Rectal smooth muscle tissue (tissue), 1 donor: Measurements from ENCODE around the gene RASSF5.

Source experiments
- H3K27ac ChIP-seq: one replicate; pipeline ENCODE4 v1.7.0; 2013; ENCODE audit warnings: low read depth, low read length, inconsistent platforms
- H3K27me3 ChIP-seq: one replicate; pipeline ENCODE4 v1.7.0; 2013; ENCODE audit warnings: low read length; ENCODE audit not compliant: control insufficient read depth, insufficient read depth
- H3K36me3 ChIP-seq: one replicate; pipeline ENCODE4 v1.7.0; 2013; ENCODE audit warnings: low read length; ENCODE audit not compliant: control insufficient read depth, insufficient read depth
- H3K4me1 ChIP-seq: one replicate; pipeline ENCODE4 v1.7.0; 2013; ENCODE audit warnings: low read length; ENCODE audit not compliant: control insufficient read depth, insufficient read depth
- H3K4me3 ChIP-seq: one replicate; pipeline ENCODE4 v1.7.0; 2013; ENCODE audit warnings: low read length
- H3K9ac ChIP-seq: one replicate; pipeline ENCODE4 v1.7.0; 2013; ENCODE audit warnings: low read length

RASSF5 gene

DNA sequence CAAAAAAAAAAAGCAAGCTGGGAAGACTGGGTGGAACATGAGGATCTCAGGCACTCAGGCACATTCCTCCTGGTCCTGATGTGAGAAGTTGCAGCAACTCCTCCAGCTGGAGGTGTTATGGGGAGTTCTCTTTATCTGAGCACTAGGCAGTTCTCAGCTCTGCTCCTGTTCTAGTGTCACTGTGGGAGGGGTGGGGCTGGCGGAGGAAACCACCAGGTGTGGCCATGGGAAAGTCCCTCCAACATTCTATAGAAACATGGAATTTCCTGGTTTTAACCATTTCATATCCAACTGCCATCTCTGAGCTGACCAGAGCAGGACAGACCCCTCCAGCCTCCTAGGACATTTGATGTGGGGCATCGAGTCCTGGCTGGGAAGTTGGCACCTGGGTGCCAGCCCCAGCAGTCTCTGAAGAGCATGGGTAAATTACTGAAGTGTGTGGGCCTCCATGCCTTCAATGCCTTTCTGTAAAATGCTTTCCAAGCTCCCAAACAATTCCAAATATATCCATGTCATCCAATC lies 37.9 kb upstream of the RASSF5 start:
- Histone ChIP-seq H3K9ac (no peak overlapping the region), H3K27ac (no peak overlapping the region), H3K36me3 (no peaks in the 10 kb centered on the region), H3K4me3 (no peak overlapping the region), H3K27me3 (peaks cover 2% of the 10 kb centered on the region), H3K4me1 (no peaks in the 10 kb centered on the region)

DNA sequence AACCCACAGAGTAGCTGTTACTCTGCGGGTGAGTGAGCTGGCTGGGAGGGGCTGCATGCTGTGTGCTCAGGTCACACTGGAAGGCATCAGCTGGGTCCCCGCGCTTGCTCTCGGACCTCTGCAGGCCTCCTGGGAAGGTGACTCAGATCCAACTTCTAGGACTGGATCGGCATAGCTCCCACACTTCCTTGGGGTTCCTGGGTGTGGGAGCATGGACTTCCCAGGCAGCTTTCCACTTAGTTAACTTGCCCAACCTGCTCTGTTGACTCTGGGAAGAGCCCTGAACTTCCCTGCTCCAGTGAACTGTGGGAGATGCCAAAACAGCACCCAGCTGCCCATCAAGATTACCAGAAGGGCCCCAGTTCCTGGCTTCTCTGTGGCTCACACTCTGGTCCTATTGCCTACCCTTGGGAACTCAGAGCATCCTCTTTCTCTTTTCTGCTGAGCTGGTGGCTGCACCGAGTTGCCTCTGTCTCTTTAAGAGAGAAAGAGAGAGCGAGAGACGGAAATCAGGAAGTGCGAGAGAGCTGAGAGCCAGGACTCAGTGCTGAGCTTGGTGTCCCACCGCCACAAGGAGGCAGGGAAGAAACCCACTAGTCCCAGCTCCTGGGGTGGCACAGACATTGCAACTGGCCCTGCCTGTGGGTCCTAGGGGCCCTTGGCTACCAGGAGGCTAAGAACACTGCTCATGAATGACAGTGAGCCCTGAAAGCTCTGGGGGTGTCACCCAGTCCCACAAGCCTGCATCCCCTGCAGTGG lies 37.2 kb upstream of the RASSF5 start, which contains the start of gene IKBKE:
Gene IKBKE (plus strand): TSS at position 544 of the 759 bp plus-strand sequence. CDS start 2,752 bp downstream, outside the sequence.
- Histone ChIP-seq H3K36me3 (no peaks in the 10 kb centered on the region), H3K4me3 (peak within 1 kb of the TSS; percentile 84), H3K9ac (peak within 1 kb of the TSS; percentile 29), H3K4me1 (no peaks in the 10 kb centered on the region), H3K27ac (no peak within 1 kb of the TSS), H3K27me3 (peaks cover 2% of the 10 kb centered on the region)

DNA sequence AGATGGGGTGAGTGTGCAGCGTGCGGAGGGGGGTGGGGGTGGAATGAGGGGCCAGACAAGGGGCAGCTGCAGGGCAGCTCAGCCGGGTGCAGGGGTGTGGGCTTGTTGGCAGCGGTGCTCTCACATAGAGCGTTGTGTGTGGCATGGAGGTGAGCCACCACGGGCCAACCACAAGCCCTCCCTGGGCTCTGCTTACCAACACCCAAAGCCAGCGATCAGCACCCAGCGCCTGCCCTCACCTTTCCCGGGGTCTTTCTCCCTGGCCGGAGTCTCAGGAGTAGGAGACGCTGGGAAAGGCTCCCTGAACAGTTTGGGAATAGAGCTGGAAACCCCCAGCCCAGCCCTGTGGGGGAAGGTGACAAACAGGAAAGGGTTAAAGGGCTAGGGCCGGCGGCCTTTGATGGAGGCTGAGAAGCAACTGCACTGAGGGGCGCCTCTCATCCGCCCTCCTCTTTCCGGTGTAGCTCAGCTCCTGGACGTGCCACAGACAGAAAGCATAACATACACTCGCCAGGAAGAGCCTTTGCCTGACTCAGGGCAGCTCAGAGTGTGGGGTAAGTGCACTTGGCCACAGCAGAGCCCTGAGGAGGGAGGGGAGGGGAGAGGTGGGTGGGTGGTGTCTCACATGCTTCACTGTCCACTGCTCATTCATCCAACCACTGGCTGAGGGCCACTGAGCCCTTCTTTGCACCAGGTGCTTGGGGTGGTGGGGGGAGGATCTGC lies 36.5 kb upstream of the RASSF5 start:
- H3K27me3 ChIP-seq: peaks cover 2% of the 10 kb centered on the region
- H3K36me3 ChIP-seq: no peaks in the 10 kb centered on the region
- H3K27ac ChIP-seq: no peak overlapping the region
- H3K4me1 ChIP-seq: no peaks in the 10 kb centered on the region
- peak overlapping the region; percentile 29 for H3K9ac ChIP-seq
- H3K4me3 ChIP-seq: peak overlapping the region; percentile 84

DNA sequence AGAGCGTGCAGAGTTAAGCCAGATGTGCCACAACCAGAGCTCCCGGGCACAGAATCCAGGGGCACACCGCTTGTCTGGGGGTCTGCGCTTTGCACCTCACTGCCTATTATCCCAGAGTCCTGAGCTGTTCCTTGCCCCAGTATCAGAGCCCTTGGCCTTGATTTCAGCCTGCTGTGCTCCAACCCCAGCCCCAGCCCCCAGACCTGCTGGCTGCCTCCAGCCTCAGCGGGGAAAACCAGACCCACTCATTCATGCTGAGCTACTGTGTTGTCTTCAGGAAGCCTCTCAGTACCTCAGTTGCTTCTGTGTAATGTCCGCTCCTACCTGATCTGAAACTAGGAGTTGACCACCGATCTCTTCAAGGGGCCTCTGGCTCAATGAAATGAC lies 35.9 kb upstream of the RASSF5 start:
- Histone ChIP-seq H3K4me1 (no peaks in the 10 kb centered on the region), H3K9ac (no peak overlapping the region), H3K27ac (no peak overlapping the region), H3K36me3 (no peaks in the 10 kb centered on the region), H3K4me3 (peak overlapping the region; percentile 84), H3K27me3 (peaks cover 2% of the 10 kb centered on the region)

DNA sequence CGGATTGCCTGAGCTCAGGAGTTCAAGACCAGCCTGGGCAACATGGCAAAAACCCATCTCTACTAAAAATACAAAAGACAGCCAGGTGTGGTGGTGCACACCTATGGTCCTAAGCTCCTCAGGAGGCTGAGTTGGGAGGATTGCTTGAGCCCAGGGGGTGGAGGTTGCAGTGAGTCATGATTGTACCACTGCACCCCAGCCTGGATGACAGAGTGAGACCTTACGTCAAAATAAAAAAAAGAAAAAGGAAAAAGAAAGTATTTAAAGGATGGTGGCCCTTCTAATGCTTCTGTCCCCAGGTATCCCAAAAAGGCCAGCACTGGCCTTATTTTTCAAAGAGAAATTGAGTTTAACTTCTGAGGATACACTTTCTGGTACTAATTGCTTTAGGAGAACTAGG lies 35.3 kb upstream of the RASSF5 start:
- no peak overlapping the region for H3K4me3 ChIP-seq
- no peaks in the 10 kb centered on the region for H3K4me1 ChIP-seq
- peaks cover 2% of the 10 kb centered on the region for H3K27me3 ChIP-seq
- H3K27ac ChIP-seq: no peak overlapping the region
- no peaks in the 10 kb centered on the region for H3K36me3 ChIP-seq
- H3K9ac ChIP-seq: no peak overlapping the region

DNA sequence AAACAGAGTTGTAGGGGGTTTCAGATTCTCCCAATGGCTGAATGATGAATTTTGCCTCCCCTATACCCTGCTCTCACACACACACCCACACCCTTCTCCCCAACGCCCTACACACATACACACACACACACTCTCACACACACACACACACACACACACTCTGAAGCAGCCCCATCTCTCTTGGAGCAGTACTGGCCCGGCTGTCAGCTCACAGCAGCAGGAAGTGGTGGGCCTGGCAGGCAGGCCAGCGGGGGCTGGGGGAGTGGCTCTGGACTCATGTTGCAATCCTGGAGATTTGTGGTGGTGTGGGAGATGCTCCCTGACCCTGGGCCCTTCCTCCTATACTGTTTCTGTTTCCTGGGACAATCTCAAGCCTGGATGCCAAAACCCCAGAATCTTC lies 34.9 kb upstream of the RASSF5 start:
- Histone ChIP-seq H3K27ac (no peak overlapping the region), H3K4me1 (no peaks in the 10 kb centered on the region), H3K4me3 (no peak overlapping the region)

DNA sequence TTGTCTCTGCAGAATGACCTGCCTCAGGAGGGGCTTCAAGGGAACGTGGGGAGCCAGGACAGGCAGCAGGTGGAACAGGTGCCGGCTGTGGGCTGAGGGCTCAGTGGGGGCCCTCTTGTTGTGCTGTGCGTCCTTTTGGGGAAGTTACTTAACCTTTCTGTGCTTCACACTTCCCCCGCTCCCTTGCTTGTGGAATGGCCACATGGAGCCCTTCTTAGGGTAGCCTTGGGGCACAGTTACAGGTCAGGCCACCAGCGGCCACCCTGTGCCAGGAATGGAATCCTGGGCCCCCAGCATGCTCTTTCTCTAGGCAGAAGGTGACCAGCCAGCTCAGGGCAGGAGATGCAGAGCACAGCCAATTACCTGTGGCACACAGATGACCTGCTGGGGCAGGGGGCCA lies 34.4 kb upstream of the RASSF5 start:
- Histone ChIP-seq H3K9ac (no peak overlapping the region), H3K27me3 (no peaks in the 10 kb centered on the region), H3K4me3 (no peak overlapping the region), H3K4me1 (no peaks in the 10 kb centered on the region), H3K27ac (no peak overlapping the region), H3K36me3 (peaks cover 2% of the 10 kb centered on the region)

More for the DNA sequence above, 34.9 kb upstream of the RASSF5 start:
- peaks cover 2% of the 10 kb centered on the region for H3K36me3 ChIP-seq
- peaks cover under 1% of the 10 kb centered on the region for H3K27me3 ChIP-seq
- H3K9ac ChIP-seq: no peak overlapping the region

DNA sequence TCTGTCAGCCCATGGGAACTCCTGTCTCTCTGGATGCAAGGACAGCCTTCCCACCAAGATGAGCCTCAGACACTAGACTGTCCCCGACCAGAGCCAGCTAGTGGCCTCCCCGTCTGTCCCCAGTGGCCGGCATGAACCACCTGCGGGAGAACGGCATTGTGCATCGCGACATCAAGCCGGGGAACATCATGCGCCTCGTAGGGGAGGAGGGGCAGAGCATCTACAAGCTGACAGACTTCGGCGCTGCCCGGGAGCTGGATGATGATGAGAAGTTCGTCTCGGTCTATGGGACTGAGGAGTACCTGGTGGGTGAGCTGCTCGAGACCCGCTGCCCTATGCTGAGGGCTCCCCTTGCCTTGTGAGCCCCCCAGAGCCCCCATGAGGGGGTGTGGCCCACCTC lies 31.3 kb upstream of the RASSF5 start:
- no peak overlapping the region for H3K4me3 ChIP-seq
- H3K27ac ChIP-seq: no peak overlapping the region
- H3K36me3 ChIP-seq: peaks cover 2% of the 10 kb centered on the region
- H3K4me1 ChIP-seq: no peaks in the 10 kb centered on the region
- H3K9ac ChIP-seq: no peak overlapping the region
- no peaks in the 10 kb centered on the region for H3K27me3 ChIP-seq

DNA sequence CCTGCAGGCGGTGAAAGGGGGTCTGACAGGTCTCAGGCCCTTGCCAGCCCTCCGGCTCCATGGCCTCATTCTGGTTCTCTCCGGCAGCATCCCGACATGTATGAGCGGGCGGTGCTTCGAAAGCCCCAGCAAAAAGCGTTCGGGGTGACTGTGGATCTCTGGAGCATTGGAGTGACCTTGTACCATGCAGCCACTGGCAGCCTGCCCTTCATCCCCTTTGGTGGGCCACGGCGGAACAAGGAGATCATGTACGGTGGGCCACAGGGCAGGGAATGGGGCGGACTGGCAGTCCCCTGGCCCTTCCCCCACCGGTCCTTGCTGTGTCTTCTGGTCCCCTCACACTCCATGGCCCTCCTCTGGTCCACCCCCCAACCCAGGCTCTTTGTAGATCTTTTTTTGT lies 30.7 kb upstream of the RASSF5 start:
- H3K27ac ChIP-seq: no peak overlapping the region
- H3K4me3 ChIP-seq: no peak overlapping the region
- H3K36me3 ChIP-seq: peaks cover 6% of the 10 kb centered on the region
- H3K9ac ChIP-seq: no peak overlapping the region
- H3K27me3 ChIP-seq: no peaks in the 10 kb centered on the region
- no peaks in the 10 kb centered on the region for H3K4me1 ChIP-seq

DNA sequence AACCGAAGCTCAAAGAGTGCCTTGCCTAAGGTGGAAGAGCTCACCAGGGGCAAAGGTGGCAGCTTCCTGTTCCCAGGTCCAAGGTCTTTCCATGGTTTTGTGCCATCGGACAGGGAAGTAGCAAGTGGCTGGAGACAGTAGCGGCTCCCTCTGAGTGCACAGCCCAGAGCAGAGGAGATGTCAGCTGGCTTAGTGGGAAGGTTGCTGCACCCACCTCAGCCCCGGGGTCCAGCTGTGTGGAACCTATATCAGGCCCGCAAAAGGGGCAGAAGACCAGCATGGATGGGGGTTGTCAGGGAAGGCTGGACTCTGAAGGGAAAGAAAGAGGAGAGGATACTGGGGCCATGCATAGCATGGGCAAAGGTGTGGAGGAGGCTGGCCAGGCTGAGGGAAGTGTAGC lies 30.2 kb upstream of the RASSF5 start:
- Histone ChIP-seq H3K4me3 (no peak overlapping the region), H3K27ac (no peak overlapping the region), H3K27me3 (no peaks in the 10 kb centered on the region), H3K4me1 (no peaks in the 10 kb centered on the region), H3K9ac (no peak overlapping the region), H3K36me3 (peaks cover 6% of the 10 kb centered on the region)

DNA sequence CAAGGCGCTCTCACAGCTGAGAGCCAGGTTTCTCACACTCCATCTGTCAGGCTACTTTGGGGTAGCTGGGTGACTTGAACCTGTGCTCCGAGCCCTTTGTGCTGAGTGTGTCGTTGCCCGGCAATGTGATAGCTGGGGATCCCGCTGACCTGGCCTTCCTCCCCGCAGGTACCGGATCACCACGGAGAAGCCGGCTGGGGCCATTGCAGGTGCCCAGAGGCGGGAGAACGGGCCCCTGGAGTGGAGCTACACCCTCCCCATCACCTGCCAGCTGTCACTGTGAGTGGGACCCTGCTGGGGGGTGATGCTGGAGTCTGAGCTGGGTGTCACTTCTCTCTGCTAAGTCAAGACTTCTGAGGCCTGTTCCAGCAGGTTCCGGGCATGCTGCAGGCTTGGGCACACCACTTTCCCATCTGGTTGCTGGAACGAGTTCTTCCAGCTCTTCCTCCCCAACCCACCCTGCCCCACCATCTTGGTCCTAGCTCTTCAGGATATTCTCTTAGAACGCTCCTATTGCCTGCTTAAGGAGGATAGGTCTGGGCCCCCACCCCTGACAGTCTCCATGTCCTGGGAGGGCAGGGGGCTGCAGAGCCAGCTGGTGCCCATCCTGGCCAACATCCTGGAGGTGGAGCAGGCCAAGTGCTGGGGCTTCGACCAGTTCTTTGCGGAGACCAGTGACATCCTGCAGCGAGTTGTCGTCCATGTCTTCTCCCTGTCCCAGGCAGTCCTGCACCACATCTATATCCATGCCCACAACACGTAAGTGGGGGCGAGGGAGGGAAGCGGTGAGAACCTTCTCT lies 29.6 kb upstream of the RASSF5 start:
- Histone ChIP-seq H3K27me3 (no peaks in the 10 kb centered on the region), H3K4me3 (no peak overlapping the region), H3K36me3 (peaks cover 6% of the 10 kb centered on the region), H3K9ac (no peak overlapping the region), H3K27ac (no peak overlapping the region), H3K4me1 (no peaks in the 10 kb centered on the region)

DNA sequence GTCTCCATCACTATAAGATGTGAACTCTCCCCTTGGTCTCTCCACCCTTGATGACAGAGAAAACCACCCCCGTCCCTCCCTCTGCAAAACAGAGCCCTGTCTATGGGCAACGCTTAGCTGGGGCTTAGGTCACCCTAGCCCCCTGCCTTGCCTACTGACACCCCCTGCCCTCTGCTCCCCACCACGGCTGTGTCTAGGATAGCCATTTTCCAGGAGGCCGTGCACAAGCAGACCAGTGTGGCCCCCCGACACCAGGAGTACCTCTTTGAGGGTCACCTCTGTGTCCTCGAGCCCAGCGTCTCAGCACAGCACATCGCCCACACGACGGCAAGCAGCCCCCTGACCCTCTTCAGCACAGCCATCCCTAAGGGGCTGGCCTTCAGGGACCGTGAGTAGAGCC lies 28.6 kb upstream of the RASSF5 start:
- no peaks in the 10 kb centered on the region for H3K4me1 ChIP-seq
- no peak overlapping the region for H3K4me3 ChIP-seq
- H3K9ac ChIP-seq: no peak overlapping the region
- peaks cover 6% of the 10 kb centered on the region for H3K36me3 ChIP-seq
- no peaks in the 10 kb centered on the region for H3K27me3 ChIP-seq
- no peak overlapping the region for H3K27ac ChIP-seq
